8988T (cell line): ENCODE data around the gene KCNJ13.
"Not testable (repeated sequence)": the region's sequence is repeated elsewhere in the genome, so short reads cannot be mapped to it uniquely, and the experiment has no call there.

ENCODE experiments used
- DNase-seq: peaks from one replicate; pipeline ENCODE4 v3.0.0; 2011

KCNJ13 gene

GRCh38 chr2:232761301-232761907 is 15.0 kb downstream of the KCNJ13 start:
- DNase-seq = no peak

- no peak for DNase-seq
These were observed 18.5 kb downstream of the KCNJ13 start for GRCh38 chr2:232757905-232758304.

- DNase-seq = no peak
These were observed 26.2 kb downstream of the KCNJ13 start for GRCh38 chr2:232750135-232750671.

- no peak for DNase-seq
These were observed 27.0 kb downstream of the KCNJ13 start for GRCh38 chr2:232749331-232749730.

- no peak for DNase-seq
These were observed 28.3 kb downstream of the KCNJ13 start for GRCh38 chr2:232748038-232748437.

GRCh38 chr2:232744963-232745362 is 31.4 kb downstream of the KCNJ13 start:
- DNase-seq = no peak

GRCh38 chr2:232741972-232742371 is 34.4 kb downstream of the KCNJ13 start:
- no peak for DNase-seq

- DNase-seq = no peak
These were observed 35.1 kb downstream of the KCNJ13 start for GRCh38 chr2:232741294-232741693.

GRCh38 chr2:232731470-232731869 is 44.9 kb downstream of the KCNJ13 start:
- no peak for DNase-seq

- DNase-seq = no peak
These were observed 47.6 kb downstream of the KCNJ13 start for GRCh38 chr2:232728785-232729184.

GRCh38 chr2:232723027-232723426 is 53.3 kb downstream of the KCNJ13 start:
- DNase-seq = no peak

- no peak for DNase-seq
These were observed 54.5 kb downstream of the KCNJ13 start for GRCh38 chr2:232721882-232722281.

- DNase-seq = no peak
These were observed 55.1 kb downstream of the KCNJ13 start for GRCh38 chr2:232721261-232721660.

GRCh38 chr2:232720056-232720455 is 56.3 kb downstream of the KCNJ13 start:
- not testable (repeated sequence) for DNase-seq
